ENCODE results near the gene ACSS1.

DNA sequence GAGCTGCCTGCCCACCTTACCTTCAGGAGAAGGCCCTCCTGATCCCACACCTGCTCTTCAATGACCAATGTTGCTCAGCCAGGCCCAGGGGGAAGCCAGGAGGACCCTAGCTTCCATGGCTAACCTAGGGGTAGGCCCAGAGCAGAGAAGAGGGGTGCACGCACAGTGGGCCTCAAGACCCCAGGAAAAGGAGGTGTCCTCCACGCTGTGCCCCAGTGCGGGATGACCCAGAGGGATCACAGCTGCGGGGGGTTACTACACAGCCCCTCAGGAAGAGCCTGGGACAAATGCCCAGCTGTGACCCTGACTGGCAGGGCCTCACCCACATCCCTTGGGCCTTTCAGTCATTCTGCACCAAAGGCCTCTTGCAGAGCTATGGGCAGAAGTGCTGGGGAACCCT is 33.8 kb downstream of the ACSS1 start:
- TF ChIP-seq SUZ12 (IDR thresholded peaks at IDR 0.05; ENCODE audit: extremely low read depth, insufficient read depth, insufficient read length) (no peak), ZNF274 (IDR thresholded peaks at IDR 0.05; ENCODE audit: low read depth, low read length) (no peak), YY1 (IDR thresholded peaks at IDR 0.05; ENCODE audit: insufficient read depth, insufficient read length) (no peak)
